ENCODE data around the gene TXNRD2. TPM values are rescaled to one million over a fixed set of nuclear protein-coding genes. Genes with fewer than 3 reads are reported as not detected.

TXNRD2 gene
- total RNA-seq, 2 experiments from 2014 or later = 24.7 to 28.9 TPM

GRCh38 chr22:19984851-19985811 is 43.5 kb upstream of the TXNRD2 start:
- Histone ChIP-seq H2AFZ (ENCODE audit: low read length) (no peak overlapping the region), H3K79me2 (ENCODE audit: insufficient read depth, low read depth, low read length) (no peaks in the 10 kb centered on the region), H3K9me3 (ENCODE audit: low read length) (no peaks in the 10 kb centered on the region), H3K4me3 (ENCODE audit: low read depth, low read length, poor library complexity, severe bottlenecking) (no peak overlapping the region), H3K4me1 (ENCODE audit: insufficient read depth, low read length, poor library complexity, severe bottlenecking) (peaks cover 8% of the 10 kb centered on the region), H3K27ac (ENCODE audit: low read depth, low read length, poor library complexity, severe bottlenecking) (no peak overlapping the region), H3K36me3 (ENCODE audit: insufficient read depth, low read length) (no peaks in the 10 kb centered on the region), H4K20me1 (ENCODE audit: insufficient read depth, low read length) (no peaks in the 10 kb centered on the region), H3K4me2 (ENCODE audit: low read length) (no peak overlapping the region), H3K9me2 (ENCODE audit: insufficient read depth, low read length) (no peaks in the 10 kb centered on the region)
- DNase-seq (ENCODE audit: low spot score) = no peak
- intact Hi-C loops (cut with micrococcal nuclease; ENCODE audit: unreplicated experiment) = no loop called here
- ChIA-PET CTCF (ENCODE audit: unreplicated experiment) (no interaction called here), POLR2A (no interaction called here)
- TF ChIP-seq EZH2phosphoT487 (IDR thresholded peaks at IDR 0.05; ENCODE audit: borderline replicate concordance, low read depth, low read length) (no peak), CTCF (conservative IDR thresholded peaks at IDR 0.05; ENCODE audit: low read length) (no peak)
- no TSS peak for BruUV-seq (replicated peaks)

- no peak overlapping the region for H2AFZ ChIP-seq (ENCODE audit: low read length)
- no peak for TF ChIP-seq CTCF (conservative IDR thresholded peaks at IDR 0.05; ENCODE audit: low read length)
- no peak for TF ChIP-seq EZH2phosphoT487 (IDR thresholded peaks at IDR 0.05; ENCODE audit: borderline replicate concordance, low read depth, low read length)
- ChIA-PET CTCF (ENCODE audit: unreplicated experiment) (no interaction called here), POLR2A (no interaction called here)
- no peaks in the 10 kb centered on the region for H3K9me3 ChIP-seq (ENCODE audit: low read length)
- intact Hi-C loops (cut with micrococcal nuclease; ENCODE audit: unreplicated experiment) = no loop called here
- H3K79me2 ChIP-seq (ENCODE audit: insufficient read depth, low read depth, low read length) = no peaks in the 10 kb centered on the region
- DNase-seq (ENCODE audit: low spot score) = no peak
- H3K9me2 ChIP-seq (ENCODE audit: insufficient read depth, low read length) = no peaks in the 10 kb centered on the region
- no peaks in the 10 kb centered on the region for H4K20me1 ChIP-seq (ENCODE audit: insufficient read depth, low read length)
- peaks cover 8% of the 10 kb centered on the region for H3K4me1 ChIP-seq (ENCODE audit: insufficient read depth, low read length, poor library complexity, severe bottlenecking)
- H3K4me2 ChIP-seq (ENCODE audit: low read length) = no peak overlapping the region
- no peak overlapping the region for H3K4me3 ChIP-seq (ENCODE audit: low read depth, low read length, poor library complexity, severe bottlenecking)
- no peak overlapping the region for H3K27ac ChIP-seq (ENCODE audit: low read depth, low read length, poor library complexity, severe bottlenecking)
- no TSS peak for BruUV-seq (replicated peaks)
- no peaks in the 10 kb centered on the region for H3K36me3 ChIP-seq (ENCODE audit: insufficient read depth, low read length)
These were observed 42.7 kb upstream of the TXNRD2 start for GRCh38 chr22:19984201-19984753.

- TF ChIP-seq EZH2phosphoT487 (IDR thresholded peaks at IDR 0.05; ENCODE audit: borderline replicate concordance, low read depth, low read length) (no peak), CTCF (conservative IDR thresholded peaks at IDR 0.05; ENCODE audit: low read length) (no peak)
- POLR2A ChIA-PET = no interaction called here
- BruUV-seq (replicated peaks) = no TSS peak
These were observed 42.1 kb upstream of the TXNRD2 start for GRCh38 chr22:19983741-19984140.

More at GRCh38 chr22:19983741-19984140, 42.1 kb upstream of the TXNRD2 start:
- H3K4me2 ChIP-seq (ENCODE audit: low read length) = no peak overlapping the region
- CTCF ChIA-PET (ENCODE audit: unreplicated experiment) = no interaction called here
- no peaks in the 10 kb centered on the region for H4K20me1 ChIP-seq (ENCODE audit: insufficient read depth, low read length)
- no peak overlapping the region for H3K27ac ChIP-seq (ENCODE audit: low read depth, low read length, poor library complexity, severe bottlenecking)
- DNase-seq (ENCODE audit: low spot score) = no peak
- intact Hi-C loops (cut with micrococcal nuclease; ENCODE audit: unreplicated experiment) = no loop called here
- no peaks in the 10 kb centered on the region for H3K9me3 ChIP-seq (ENCODE audit: low read length)
- H2AFZ ChIP-seq (ENCODE audit: low read length) = no peak overlapping the region
- no peaks in the 10 kb centered on the region for H3K9me2 ChIP-seq (ENCODE audit: insufficient read depth, low read length)
- no peaks in the 10 kb centered on the region for H3K79me2 ChIP-seq (ENCODE audit: insufficient read depth, low read depth, low read length)
- peaks cover 8% of the 10 kb centered on the region for H3K4me1 ChIP-seq (ENCODE audit: insufficient read depth, low read length, poor library complexity, severe bottlenecking)
- no peak overlapping the region for H3K4me3 ChIP-seq (ENCODE audit: low read depth, low read length, poor library complexity, severe bottlenecking)
- H3K36me3 ChIP-seq (ENCODE audit: insufficient read depth, low read length) = no peaks in the 10 kb centered on the region

All from OCI-LY7 (cell line).